Stimulated activated CD8-positive, alpha-beta memory T cell treated with anti-CD3 and anti-CD28 coated beads, Interleukin-4, amount 100 ng/mL, for 1 hour (primary cell): ENCODE measurements around the gene GDPD5.
A peak's percentile ranks its signal among the peaks of the same experiment; 100 is the strongest.

Experiments used
- DNase-seq, 2 donors: peaks; one replicate each; pipeline ENCODE4 v3.0.0-alpha.2; 2020; ENCODE audit warnings: low read depth in 2 of 2, low spot score in 1 of 2

Gene GDPD5

DNA sequence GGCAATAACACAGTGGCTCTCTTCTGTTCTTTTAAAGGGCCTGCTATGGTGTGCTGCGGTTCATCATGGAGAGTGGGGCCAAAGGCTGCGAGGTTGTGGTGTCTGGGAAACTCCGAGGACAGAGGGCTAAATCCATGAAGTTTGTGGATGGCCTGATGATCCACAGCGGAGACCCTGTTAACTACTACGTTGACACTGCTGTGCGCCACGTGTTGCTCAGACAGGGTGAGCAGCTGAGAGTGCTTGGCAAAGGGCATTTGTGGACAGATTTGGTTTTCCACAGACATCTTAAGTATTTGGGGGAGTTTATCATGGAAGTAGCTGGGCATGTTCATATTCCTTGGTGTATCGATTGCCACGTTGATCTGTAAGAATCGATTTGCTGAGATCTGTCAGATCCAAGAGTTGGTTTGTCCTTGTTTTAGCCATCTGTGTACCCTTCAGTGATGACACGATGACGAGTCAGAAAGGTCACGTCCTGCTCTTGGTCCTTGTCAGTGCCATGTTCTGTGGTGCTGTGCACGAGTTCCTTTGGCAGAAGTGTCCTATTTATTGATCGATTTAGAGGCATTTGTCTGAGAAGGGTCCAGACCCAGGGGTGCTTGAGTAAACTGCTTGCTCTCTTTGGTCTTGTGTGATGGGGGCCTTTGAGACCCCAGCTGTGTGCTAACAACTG, 121.6 kb downstream of the GDPD5 start:
- DNase-seq = no peak

DNA sequence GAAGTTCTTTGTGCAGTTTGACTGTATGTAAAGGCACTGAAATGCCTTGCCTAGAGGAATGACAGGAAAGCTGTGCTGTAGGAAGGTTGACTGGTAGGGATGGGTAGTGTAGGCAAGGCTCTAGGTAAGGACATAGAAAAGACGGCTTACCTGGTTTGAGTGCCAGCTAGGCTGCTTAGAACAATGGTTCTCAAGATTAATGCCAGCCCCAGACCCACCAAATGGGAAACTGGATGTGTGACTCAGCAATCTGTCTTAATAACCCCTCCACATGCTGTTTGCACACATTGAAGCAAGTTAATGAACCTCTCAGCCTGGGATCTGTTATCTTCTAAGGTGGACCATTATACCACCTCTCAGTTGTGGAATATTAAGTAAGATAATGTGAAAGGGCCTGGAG, 122.7 kb downstream of the GDPD5 start:
- no peak for DNase-seq

DNA sequence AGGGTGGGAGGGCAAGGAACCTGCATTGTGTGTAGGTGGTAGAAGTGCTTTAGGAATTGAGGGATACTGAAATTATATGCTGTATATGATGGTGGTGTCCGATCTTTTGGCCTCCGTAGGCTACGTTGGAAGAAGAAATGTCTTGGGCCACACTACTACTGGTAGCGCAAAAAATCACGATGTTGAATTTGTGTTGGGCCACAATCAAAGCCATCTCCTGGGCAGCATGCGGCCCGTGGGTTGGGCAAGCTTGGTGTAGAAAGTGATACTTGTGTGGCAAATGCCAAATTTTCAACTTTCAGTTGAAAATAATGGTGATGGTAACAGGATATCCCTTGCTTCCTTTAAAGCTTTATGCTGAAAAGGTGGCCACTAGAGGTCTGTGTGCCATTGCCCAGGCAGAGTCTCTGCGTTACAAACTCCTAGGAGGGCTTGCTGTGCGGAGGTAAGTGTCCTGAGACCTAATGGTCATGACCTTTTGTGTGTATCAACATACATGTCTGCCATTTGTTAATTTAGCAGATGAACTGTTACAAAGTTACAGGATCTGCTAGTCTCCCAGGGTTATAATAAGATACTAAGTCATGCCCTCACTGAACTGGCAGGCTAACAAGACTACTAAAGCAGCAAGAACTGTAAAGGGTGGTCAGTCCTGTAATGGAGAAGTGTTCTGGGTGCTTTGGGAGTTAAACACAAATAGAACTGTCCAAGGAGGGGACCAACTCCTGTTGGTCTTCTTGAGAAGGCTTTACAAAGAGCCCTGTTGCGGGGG, 123.6 kb downstream of the GDPD5 start:
- no peak for DNase-seq

DNA sequence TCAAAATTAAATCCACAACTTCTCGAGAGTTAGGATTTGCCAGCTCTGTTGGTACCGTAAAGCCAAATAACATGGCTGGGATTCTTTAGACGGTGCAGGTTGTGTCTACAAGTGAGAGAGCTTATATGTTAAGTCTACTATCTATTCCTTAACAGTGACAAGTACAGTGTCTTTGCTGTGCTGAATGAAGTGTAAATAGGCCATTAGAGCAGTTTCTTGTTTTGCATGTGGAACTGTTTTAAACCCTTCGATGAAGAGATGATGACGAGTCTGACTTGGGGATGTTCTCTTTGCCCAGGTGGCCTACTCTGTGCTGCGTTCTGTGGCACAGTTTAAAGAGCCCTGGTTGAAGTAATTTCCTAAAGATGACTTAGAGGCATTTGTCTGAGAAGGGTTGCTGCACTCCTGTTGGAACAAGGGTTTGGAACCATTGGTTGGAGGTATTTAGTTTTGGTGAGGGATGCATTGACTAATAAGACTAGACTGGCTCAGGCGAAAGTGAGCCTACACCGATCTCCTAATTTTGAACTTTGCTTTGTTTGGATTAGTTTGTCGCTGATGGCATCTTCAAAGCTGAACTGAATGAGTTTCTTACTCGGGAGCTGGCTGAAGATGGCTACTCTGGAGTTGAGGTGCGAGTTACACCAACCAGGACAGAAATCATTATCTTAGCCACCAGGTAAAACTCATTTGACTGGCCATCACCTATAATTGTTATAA, 125.4 kb downstream of the GDPD5 start:
- DNase-seq = no peak

DNA sequence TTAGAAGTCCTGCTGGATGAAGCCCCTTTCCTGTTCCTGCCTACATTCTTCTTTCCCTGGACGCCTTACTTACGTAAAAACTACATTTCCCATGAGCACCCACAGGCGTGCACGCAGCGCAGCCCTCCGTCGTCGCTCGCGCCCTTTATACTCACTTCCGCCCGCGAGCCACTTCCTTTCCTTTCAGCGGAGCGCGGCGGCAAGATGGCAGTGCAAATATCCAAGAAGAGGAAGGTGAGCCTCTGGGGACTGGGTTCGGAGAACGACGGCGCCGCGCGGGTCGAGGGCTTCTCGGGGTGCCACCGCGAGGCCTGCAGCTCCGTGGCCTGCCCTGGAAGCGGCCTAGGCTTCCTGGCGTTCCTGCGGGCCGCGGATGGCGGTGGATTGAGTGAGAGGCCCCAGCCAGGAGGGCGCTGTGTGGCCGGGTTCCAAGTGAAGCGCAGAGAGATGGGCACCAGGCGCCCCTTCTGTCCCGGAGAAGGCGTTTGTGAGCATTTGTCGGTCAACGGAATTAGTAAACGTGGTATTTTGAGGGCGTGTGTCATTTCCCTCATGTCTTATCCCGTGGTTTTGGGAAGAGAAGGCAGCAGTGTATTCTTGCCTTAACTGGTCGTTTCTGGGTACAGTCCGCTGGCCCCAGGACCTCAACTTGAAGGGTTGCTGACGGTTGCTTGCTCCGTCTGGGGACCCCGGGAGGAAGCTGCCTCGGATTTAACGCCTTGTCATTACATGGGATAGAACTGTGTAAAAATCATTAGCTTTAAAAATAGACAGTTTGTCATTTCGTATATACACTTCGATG, 126.2 kb downstream of the GDPD5 start, which contains the start of gene RPS3:
Gene RPS3, plus strand, starts transcription at position 175 of the 802 bp plus-strand sequence. Its CDS starts 30 bp downstream, at position 205.
- peak; percentile 65 to 78 for DNase-seq

DNA sequence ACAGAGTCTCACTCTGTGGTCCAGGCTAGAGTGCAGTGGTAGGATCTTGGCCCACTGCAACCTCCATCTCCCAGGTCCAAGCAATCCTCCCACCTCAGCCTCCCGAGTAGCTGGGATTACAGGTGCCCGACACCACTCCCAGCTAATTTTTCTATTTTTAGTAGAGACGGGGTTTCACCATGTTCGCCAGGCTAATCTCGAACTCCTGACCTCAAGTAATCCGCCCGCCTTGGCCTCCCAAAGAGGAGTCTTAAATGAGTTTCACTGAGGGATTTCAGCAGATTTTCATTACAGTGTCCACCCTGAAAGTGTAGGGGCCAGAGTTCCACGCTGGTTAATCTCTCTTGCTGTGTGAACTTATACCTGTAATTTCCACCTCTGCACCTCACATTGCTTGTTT, 126.8 kb downstream of the GDPD5 start:
- DNase-seq = no peak

DNA sequence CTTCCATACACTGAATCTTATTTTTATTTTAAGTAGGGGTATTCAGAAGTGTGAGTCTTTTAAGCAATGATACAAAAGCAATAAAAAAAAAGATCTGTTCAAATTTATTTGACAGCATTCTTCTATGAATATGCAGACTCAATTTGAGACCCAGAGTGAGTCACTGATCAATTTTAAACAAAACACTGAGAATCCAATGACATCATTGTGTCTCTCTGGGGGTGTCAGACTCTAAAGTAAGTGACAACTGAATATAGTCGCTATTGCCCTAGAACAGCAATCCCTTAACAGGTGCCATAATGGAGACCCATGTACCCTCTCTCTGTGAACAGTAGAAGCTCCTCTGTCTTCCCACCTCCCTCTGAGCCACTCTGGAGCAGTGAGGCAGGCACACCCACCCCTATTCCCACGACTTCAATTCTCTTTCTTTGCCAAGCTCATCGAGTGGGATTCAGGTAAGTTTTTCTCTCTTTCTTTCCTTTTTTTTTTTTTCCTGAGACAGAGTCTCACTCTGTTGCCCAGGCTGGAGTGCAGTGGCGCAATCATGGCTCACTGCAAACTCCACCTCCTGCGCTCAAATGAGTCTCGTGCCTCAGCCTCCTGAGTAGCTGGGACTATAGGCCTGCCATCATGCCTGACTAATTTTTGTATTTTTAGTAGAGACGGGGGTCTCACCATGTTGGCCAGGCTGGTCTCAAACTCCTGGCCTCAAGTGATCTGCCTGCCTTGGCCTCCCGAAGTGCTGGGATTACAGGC, 131.5 kb downstream of the GDPD5 start:
- DNase-seq = no peak

DNA sequence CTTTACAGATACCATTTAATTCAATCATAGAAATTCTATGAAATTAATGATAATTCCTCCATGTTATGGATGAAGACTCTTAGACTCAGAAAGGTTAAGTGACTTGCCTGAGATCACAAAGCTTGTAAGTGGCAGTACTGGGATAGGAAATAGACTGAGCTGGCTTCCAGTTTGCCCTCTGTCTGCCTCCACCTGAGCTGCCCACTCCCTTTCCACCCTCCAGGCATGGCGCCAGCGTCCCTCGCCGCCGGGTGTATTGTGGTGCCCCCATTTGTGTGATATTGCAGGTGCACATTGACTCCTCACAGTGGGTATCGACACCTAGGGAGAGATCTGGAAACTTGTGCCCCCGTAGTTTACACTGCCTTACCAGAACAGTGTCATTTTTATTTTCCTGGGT, 135.8 kb downstream of the GDPD5 start:
- DNase-seq = no peak

DNA sequence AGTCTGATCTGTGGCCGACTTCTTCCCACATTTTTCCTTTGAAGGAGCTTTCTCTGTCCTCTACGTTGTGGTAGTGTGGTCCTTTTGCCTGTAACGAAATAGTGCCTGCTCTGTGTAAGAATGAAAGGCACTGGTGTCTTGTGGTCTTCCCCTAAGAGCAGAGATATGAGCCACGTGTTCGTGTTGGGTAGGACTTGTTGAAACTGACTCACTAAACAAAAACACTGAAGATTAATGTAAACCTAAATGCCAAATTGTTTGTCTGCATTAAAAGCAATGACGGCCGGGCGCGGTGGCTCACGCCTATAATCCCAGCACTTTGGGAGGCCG, 136.5 kb downstream of the GDPD5 start:
- no peak for DNase-seq

DNA sequence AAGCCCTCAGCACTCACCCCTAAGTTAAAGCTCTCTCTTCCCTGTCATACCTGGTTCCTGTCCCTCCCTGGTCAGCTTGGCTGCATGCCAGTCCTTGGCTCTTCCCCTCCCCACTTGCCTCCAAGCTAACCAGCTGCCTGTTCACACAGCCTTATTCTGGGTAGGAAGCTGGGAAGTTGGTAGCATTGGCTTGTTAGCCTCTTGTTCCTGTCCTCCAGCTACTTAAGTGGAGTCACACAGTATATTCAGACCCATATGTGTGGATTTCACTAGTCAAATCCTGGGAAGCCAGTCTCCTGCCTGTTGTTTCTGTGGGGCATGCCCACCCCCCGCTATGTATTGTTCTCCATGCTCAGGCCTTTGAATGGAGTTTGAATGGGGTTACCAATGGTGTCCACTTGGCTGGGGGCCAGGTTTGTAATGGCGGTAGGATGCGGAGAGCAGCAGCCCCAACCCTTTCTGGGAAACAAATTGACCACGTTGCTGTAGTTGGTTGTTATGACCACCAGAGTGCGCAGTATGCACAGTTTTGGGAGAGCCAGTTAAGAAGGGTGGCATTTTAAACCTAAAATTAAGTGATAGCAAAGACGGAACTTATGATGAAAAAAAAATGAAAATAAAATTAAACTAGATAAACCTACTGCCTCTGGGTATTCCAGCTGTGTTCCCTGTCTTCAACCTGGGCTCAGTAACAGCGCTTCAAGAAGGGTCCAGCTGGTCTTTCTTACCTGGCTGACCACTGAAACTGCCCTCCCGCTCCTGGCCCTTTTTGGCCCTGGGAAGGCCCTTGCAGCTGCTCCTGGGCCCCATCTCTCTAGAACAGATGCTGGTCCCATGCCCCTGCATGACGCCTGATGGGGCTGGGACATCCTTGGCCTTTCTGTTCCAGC, 137.1 kb downstream of the GDPD5 start:
- DNase-seq = peak; percentile 20 to 39

DNA sequence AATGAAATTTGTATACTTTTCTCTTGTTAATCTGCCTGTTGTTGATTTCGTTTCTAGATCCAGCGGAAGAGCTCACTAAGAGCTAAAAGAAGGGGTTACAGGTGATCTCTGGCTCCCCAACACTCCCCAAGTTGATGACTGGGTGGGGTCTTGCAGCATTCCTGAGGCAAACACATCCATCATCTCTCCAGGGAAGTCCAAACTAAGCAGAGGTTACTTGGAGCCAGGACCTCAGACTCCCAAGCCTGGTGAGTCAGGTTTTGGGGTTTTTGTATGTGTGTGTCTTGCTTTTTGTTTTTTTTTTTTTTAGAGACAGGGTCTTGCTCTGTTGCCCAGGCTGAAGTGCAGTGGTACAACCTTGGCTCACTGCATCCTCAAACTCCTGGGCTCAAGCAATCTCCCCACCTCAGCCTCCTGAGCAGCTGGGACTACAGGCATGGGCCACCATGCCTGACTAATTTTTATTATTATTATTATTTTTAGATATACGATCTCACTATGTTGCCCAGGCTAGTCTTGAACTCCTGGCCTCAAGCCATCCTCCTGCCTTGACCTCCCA, 137.9 kb downstream of the GDPD5 start:
- DNase-seq = no peak

DNA sequence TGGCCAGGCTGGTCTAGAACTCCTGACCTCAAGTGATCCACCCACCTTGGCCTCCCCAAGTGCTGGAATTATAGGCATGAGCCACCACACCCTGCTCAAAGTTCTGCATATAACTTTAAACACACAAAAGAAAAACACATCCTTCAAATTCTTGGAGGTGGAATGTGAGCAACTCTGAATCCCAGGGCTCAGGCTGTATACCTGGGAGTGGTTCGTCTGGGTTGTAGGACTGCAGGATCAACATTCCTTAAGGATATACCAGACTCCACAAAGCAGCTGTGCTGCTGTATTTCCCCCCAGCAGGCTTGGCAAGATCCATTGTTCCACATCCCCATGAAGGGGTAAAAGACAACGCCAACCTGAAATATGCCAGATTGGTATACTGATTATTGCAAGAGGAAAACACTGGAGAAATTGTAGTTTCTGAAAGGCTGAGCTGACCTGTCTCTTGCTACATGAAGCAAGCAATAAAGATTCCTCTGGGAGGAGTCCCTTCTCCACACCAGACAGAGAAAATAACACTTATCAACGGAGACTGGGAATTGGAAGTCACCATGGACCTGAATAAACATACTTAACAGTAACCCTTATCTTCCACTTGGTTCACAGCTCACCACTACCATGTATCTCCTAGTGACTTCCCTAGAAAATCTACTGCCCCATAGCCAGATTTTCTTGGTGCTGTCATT, 138.7 kb downstream of the GDPD5 start:
- DNase-seq = no peak
